Activated B cell treated with CpG ODN at 0.5 μM for 24 hours (primary cell): Measurements from ENCODE around the gene TSPAN8. TPM values are rescaled to one million over a fixed set of nuclear protein-coding genes. Genes with fewer than 3 reads are reported as not detected.

ENCODE experiments used
- ATAC-seq: fragments of 200-7000 bp; cut with Tn5 transposase; one replicate; pipeline ENCODE4 v1.10.0; 2021; ENCODE audit warnings: low read depth, mild to moderate bottlenecking, moderate library complexity
- CTCF ChIA-PET: fragments of 350-600 bp; sonication (Branson Sonifier 250); formaldehyde crosslinking; loops from one replicate; lab custom pipeline; 2021; ENCODE audit warnings: antibody characterized with exemption; lab: Charles Lee
- POLR2A ChIA-PET: fragments of 350-600 bp; sonication (Branson Sonifier 250); formaldehyde crosslinking; loops from one replicate; lab custom pipeline; 2021; ENCODE audit warnings: antibody characterized with exemption; lab: Charles Lee
- DNase-seq: peaks from one replicate; pipeline ENCODE4 v3.0.0; 2022
- H3K27ac Mint-ChIP-seq: one replicate; pipeline ENCODE4 v1.8.0; 2020; ENCODE audit warnings: mixed read lengths
- H3K27me3 Mint-ChIP-seq: one replicate; pipeline ENCODE4 v1.8.0; 2021; ENCODE audit warnings: mixed read lengths
- H3K36me3 Mint-ChIP-seq: one replicate; pipeline ENCODE4 v1.8.0; 2021; ENCODE audit warnings: low read depth, mixed read lengths
- H3K4me1 Mint-ChIP-seq: one replicate; pipeline ENCODE4 v1.8.0; 2021; ENCODE audit warnings: mixed read lengths
- H3K4me3 Mint-ChIP-seq: one replicate; pipeline ENCODE4 v1.8.0; 2020; ENCODE audit warnings: mild to moderate bottlenecking, mixed read lengths
- H3K9me3 Mint-ChIP-seq: one replicate; pipeline ENCODE4 v1.8.0; 2020; ENCODE audit warnings: mixed read lengths
- CTCF ChIP-seq: fragments of 200-600 bp; IDR thresholded peaks from one replicate; pipeline ENCODE4 v1.8.0; 2022; ENCODE audit warnings: antibody characterized with exemption, mild to moderate bottlenecking
- intact Hi-C: fragments of 100-400 bp; cut with micrococcal nuclease; formaldehyde crosslinking; loops from one replicate; pipeline ENCODE4 v1.15.1; 2024
- total RNA-seq: library from RNA; stranded (reverse); gene quantifications from 2 replicates; pipeline ENCODE4 v1.2.3, GENCODE V29; 2022

TSPAN8 gene
- total RNA-seq, 1 donor from 2014 or later = not detected

GRCh38 chr12:71144682-71145081 is 13.1 kb downstream of the TSPAN8 start:
- CTCF ChIA-PET = no interaction called here
- Mint-ChIP-seq H3K4me3 (no peak overlapping the region), H3K36me3 (no peaks in the 10 kb centered on the region), H3K27me3 (no peaks in the 10 kb centered on the region), H3K9me3 (no peaks in the 10 kb centered on the region), H3K27ac (no peak overlapping the region), H3K4me1 (no peaks in the 10 kb centered on the region)
- ATAC-seq = no peak
- DNase-seq = no peak
- intact Hi-C loops = no loop called here
- no peak for TF ChIP-seq CTCF
- POLR2A ChIA-PET = no interaction called here

GRCh38 chr12:71142956-71143355 is 14.8 kb downstream of the TSPAN8 start:
- POLR2A ChIA-PET = no interaction called here

GRCh38 chr12:71142016-71142415 is 15.8 kb downstream of the TSPAN8 start:
- H3K27ac Mint-ChIP-seq = no peak overlapping the region
- intact Hi-C loops = no loop called here
- ChIA-PET POLR2A (no interaction called here), CTCF (no interaction called here)
- no peaks in the 10 kb centered on the region for H3K36me3 Mint-ChIP-seq
- TF ChIP-seq CTCF = no peak
- no peaks in the 10 kb centered on the region for H3K4me1 Mint-ChIP-seq
- DNase-seq = no peak
- no peak for ATAC-seq
- H3K27me3 Mint-ChIP-seq = no peaks in the 10 kb centered on the region
- no peak overlapping the region for H3K4me3 Mint-ChIP-seq
- no peaks in the 10 kb centered on the region for H3K9me3 Mint-ChIP-seq

More at GRCh38 chr12:71142956-71143355, 14.8 kb downstream of the TSPAN8 start:
- H3K36me3 Mint-ChIP-seq = no peaks in the 10 kb centered on the region
- ATAC-seq (no peak), DNase-seq (no peak)
- H3K4me3 Mint-ChIP-seq = no peak overlapping the region
- no peak overlapping the region for H3K27ac Mint-ChIP-seq
- H3K27me3 Mint-ChIP-seq = no peaks in the 10 kb centered on the region
- intact Hi-C loops = no loop called here
- no peaks in the 10 kb centered on the region for H3K9me3 Mint-ChIP-seq
- CTCF ChIA-PET = no interaction called here
- TF ChIP-seq CTCF = no peak
- no peaks in the 10 kb centered on the region for H3K4me1 Mint-ChIP-seq

DNA sequence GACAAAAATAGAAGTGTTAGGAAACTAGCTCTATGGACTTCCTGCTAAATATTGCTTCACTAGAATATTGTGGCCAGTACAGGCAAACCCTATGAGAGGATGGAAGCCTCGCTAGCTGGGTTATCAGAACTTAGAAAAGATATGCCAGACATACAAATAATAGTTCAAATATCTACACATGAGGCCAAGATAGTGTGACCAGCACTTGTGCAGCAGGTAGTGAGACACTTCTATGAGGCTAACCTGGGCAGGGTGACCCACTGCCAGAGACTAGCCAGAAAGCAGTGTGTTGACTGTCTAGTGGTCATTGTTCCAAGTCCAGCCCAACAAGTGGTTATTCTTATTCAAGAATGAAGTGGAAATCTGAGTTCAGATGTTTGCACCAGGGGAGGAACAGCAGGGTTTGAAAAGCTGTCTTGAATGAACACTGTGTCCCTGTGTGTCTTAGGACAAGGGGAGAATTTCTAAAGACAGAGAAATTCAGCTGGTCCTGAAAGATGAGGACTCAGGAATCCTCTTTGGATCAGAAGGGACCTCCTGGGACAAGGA is 16.3 kb downstream of the TSPAN8 start:
- ChIA-PET CTCF (no interaction called here), POLR2A (no interaction called here)
- intact Hi-C loops = no loop called here

DNA sequence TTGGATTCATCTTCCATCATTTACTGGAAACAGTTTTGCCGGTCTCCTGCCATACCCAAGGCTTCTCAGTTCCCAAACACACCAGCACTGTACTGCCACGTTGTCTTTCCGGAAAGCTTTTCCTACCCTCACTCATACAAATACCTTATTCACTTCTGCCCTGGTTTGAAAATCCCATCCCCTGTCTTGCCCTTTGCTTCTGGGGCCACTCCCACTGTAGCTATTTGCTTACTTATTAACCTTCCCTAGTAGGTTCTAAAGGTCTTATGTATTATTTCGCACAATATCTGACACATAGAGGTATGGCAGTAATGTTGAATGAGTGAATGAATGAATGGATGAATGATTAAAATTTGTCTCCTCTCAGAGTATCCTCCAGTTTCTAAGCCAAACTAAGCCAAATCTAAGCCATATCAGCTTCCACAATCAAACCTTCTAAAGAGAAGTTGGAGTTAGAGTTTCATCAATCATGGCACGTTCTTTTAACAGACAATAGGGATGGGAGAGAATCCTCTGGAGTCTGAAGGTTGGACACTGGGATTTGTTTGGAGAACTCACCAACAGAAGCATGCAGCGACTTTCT is 18.6 kb downstream of the TSPAN8 start:
- intact Hi-C loops = no loop called here
- Mint-ChIP-seq H3K36me3 (no peaks in the 10 kb centered on the region), H3K9me3 (no peaks in the 10 kb centered on the region), H3K27ac (no peak overlapping the region), H3K4me3 (no peak overlapping the region), H3K4me1 (no peaks in the 10 kb centered on the region), H3K27me3 (no peaks in the 10 kb centered on the region)
- POLR2A ChIA-PET = no interaction called here
- DNase-seq (no peak), ATAC-seq (no peak)
- TF ChIP-seq CTCF = no peak
- CTCF ChIA-PET = no interaction called here

More for the DNA sequence above, 16.3 kb downstream of the TSPAN8 start:
- Mint-ChIP-seq H3K4me3 (no peak overlapping the region), H3K36me3 (no peaks in the 10 kb centered on the region), H3K27ac (no peak overlapping the region), H3K4me1 (no peaks in the 10 kb centered on the region), H3K9me3 (no peaks in the 10 kb centered on the region), H3K27me3 (no peaks in the 10 kb centered on the region)
- DNase-seq = no peak
- ATAC-seq = no peak
- TF ChIP-seq CTCF = no peak
